Measurements from ENCODE around the gene ODAD3. TPM values are rescaled to one million over a fixed set of nuclear protein-coding genes. Genes with fewer than 3 reads are reported as not detected.

Gene ODAD3
- total RNA-seq, result under 0.01 and 0.09 TPM in 2 replicates

DNA sequence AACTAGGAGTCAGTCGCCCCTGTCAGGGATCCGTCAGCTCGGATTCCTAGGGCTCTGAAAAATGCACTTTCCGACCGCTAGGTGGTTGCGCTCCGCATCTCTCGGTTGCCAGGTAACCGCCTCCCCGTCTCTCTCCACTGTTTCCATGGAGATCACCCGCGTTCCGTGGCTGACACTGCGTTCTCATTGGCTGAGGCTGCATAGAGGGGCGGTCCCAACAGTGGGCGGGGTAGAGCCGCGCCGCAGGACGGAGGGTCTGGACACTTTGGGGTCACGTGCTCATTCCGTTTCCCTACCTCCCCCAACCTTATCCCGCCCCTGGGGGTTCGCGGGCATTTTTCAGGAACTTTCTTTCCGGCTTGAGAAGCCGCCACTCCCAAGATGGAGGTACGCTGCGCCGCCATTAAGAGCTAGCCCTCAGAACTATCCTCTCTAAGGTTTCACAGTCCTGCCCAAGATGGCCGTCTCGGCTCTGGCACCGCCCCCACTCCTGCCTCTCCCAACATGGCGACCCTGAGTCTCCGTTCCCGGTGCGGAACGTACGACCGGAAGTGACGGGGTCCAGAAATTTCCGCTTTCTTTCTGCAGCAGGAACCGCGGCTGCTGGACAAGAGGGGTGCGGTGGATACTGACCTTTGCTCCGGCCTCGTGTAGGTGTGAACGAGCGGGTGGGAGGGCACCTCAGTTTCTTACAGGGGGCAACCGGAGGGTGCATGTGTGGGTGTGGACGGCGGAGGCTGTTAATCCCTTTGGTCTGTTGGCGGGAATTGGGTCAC lies at the start of gene ODAD3, which contains the start of gene PRKCSH:
Gene ODAD3 (minus strand): TSS at position 65 of the 776 bp plus-strand sequence. CDS start 105 bp downstream, outside the sequence.
Gene PRKCSH (plus strand): TSS at position 579 of the 776 bp plus-strand sequence. CDS start 483 bp downstream, outside the sequence.

DNA sequence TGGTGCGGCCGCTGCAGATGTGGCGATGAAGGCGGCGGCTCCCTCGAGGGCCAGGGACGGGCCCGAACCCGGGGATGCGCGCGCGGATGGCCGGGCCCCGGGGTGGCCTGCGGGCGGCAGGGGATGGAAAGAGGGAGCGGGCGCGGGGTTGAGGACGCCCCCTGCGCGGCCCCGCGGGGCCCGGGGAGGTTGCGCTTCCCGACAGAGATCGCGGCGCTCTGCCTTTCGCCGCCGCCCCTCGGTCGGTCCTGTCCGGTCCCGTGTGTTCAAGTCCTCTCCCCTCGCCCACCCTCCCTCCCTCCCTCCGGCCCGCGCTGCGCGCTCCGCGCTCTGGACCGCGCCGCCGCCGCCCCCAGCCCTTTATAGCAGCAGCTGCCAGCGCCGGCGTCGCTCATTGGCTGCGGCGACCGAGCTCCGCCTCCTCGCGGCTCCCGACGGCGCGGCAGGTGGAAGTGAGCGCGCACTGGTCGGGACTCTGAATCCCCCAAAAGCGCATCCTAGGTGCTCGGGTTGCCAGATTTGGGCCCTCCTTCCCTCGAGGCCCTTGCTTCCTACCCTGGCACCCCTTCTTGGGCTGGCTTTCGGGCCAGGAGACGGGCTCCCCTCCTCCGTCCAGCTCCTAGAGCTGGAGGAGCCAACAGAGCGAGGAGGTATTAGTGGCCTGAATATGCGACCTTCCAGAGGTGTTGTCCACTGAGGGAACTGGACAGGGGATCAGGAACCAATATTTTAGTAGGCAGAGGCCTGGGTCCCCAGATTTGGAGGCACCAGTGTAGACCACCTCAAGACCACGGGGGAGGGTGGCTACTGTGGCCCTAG lies 46.0 kb upstream of the ODAD3 start, which contains the start of gene ELAVL3:
Gene ELAVL3 (minus strand): TSS at position 332 of the 819 bp plus-strand sequence. CDS start 438 bp downstream, outside the sequence.

DNA sequence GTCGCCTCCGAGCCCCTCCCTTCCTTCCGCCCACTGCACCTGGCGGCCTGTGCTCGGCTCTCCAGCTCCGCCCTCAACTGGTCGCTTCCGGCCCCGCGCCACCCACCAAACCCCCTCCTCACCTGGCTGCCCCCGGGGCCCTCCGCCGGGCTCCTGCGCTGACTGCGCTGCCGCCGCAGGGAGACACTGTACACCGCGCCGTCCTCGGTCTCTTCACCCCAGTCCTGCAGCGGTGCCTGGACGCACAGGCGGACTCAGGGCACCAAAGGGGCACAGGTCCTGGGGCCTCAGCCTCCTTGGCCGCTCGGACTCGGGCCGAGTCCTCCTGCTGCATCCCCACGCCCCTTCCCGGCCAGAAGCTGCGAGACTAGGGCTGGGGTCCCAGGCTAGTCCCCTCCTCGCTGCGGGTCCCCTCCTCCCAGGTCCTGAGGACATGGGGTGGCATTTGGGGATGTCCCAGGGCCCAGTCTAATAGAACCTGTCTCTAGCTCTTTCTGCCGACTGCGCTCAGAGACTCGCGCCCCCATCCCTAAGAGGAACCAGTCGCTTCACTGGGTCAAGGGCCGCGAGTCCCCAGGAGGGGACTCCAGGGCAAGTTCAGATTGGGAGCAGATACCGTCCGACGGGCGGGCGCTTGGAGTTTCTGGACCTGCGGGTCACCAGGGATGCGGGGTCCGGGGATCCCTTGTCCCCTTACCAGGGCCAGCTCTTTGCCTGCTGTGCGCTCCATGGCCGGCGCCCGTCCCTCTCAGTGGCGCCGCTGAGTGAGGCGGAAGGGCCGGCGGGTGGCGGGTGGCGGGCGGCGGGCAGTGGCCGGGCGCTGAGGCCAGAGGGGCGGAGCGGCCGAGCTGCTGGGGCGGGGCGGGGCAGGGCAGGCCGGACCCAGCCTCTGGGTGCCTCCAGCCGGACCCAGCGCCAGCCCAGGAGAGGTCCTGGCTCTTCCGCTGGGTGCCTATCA lies 16.1 kb downstream of the ODAD3 start, which contains the start of gene RGL3:
Gene RGL3 (minus strand): TSS at position 766 of the 958 bp plus-strand sequence. CDS start 36 bp downstream, at position 730.

GRCh38 chr19:11374433-11375142 lies 60.3 kb downstream of the ODAD3 start, which contains the start of gene SWSAP1:
SWSAP1 (plus strand) TSS chr19:11374666; CDS start chr19:11374681, 15 bp downstream.

Other genes with a start within 250 kb of the ODAD3 start
- 95.8 and 115 TPM in 2 replicates for gene KANK2, start 237.6 kb downstream of the ODAD3 start, total RNA-seq
- gene ANGPTL8, start 195.5 kb downstream of the ODAD3 start, total RNA-seq, result not detected in 2 replicates
- 53.0 and 54.7 TPM in 2 replicates for gene DOCK6, start 172.6 kb downstream of the ODAD3 start, total RNA-seq
- gene TSPAN16, start 139.0 kb downstream of the ODAD3 start, total RNA-seq, result not detected in 2 replicates
- gene RAB3D, start 95.5 kb downstream of the ODAD3 start, total RNA-seq, result 32.9 and 38.7 TPM in 2 replicates
- 83.6 and 104 TPM in 2 replicates for gene TMEM205, start 88.9 kb downstream of the ODAD3 start, total RNA-seq
- 5.4 and 6.1 TPM in 2 replicates for gene CCDC159, start 88.6 kb downstream of the ODAD3 start, total RNA-seq
- gene PLPPR2, start 79.7 kb downstream of the ODAD3 start, total RNA-seq, result 4.9 and 7.3 TPM in 2 replicates
- gene SWSAP1, start 60.5 kb downstream of the ODAD3 start, total RNA-seq, result 0.77 and 1.1 TPM in 2 replicates
- 3.1 and 5.9 TPM in 2 replicates for gene EPOR, start 50.8 kb downstream of the ODAD3 start, total RNA-seq
- 0.87 and 1.6 TPM in 2 replicates for gene RGL3, start 15.8 kb downstream of the ODAD3 start, total RNA-seq
- 110 and 113 TPM in 2 replicates for gene PRKCSH, start 514 bp upstream of the ODAD3 start, total RNA-seq
- not detected in 2 replicates for gene ELAVL3, start 45.9 kb upstream of the ODAD3 start, total RNA-seq
- 6.0 and 6.9 TPM in 2 replicates for gene ZNF653, start 70.7 kb upstream of the ODAD3 start, total RNA-seq
- 20.6 and 30.1 TPM in 2 replicates for gene ECSIT, start 94.0 kb upstream of the ODAD3 start, total RNA-seq
- under 0.01 TPM in 1 of 2 replicates, not detected in the other for gene CNN1, start 103.7 kb upstream of the ODAD3 start, total RNA-seq
- gene ELOF1, start 124.1 kb upstream of the ODAD3 start, total RNA-seq, result 22.9 and 23.8 TPM in 2 replicates
- under 0.01 and 0.34 TPM in 2 replicates for gene ACP5, start 142.5 kb upstream of the ODAD3 start, total RNA-seq
- gene ZNF627, start 162.4 kb upstream of the ODAD3 start, total RNA-seq, result 21.3 and 29.7 TPM in 2 replicates